Neuronal stem cell (in vitro differentiated cells): ENCODE results near the gene KAZN.

Source experiments
- DNase-seq: peaks from one replicate; pipeline ENCODE4 v3.0.0-alpha.2; 2013; ENCODE audit warnings: low spot score
- H2AFZ ChIP-seq: one replicate; pipeline ENCODE4 v1.6.1; 2013; ENCODE audit warnings: mild to moderate bottlenecking, low read length, inconsistent platforms
- H2AK5ac ChIP-seq: 2 replicates; pipeline ENCODE4 v1.6.1; 2013; ENCODE audit warnings: low read depth, mild to moderate bottlenecking, inconsistent platforms, low read length, moderate library complexity, mixed read lengths
- H2BK120ac ChIP-seq: 2 replicates; pipeline ENCODE4 v1.6.1; 2013; ENCODE audit warnings: low read depth, mild to moderate bottlenecking, inconsistent platforms, low read length, moderate library complexity, mixed read lengths
- H2BK12ac ChIP-seq: one replicate; pipeline ENCODE4 v1.6.1; 2013; ENCODE audit warnings: low read length, inconsistent platforms
- H2BK15ac ChIP-seq: 2 replicates; pipeline ENCODE4 v1.6.1; 2013; ENCODE audit warnings: mild to moderate bottlenecking, low read length, inconsistent platforms, mixed read lengths
- H2BK5ac ChIP-seq: one replicate; pipeline ENCODE4 v1.6.1; 2013; ENCODE audit warnings: inconsistent platforms, mild to moderate bottlenecking, low read length, moderate library complexity
- H3K14ac ChIP-seq: one replicate; pipeline ENCODE4 v1.6.1; 2013; ENCODE audit warnings: low read length, inconsistent platforms
- H3K18ac ChIP-seq: 2 replicates; pipeline ENCODE4 v1.6.1; 2013; ENCODE audit warnings: low read length, inconsistent platforms
- H3K23ac ChIP-seq: 2 replicates; pipeline ENCODE4 v1.6.1; 2013; ENCODE audit warnings: low read depth, mild to moderate bottlenecking, mixed read lengths, low read length, inconsistent platforms; ENCODE audit not compliant: poor library complexity
- H3K27ac ChIP-seq: replicated peaks from 3 replicates; pipeline ENCODE4 v1.5.1; 2013; ENCODE audit warnings: low read length, inconsistent platforms
- H3K27me3 ChIP-seq, 3 experiments: 2 replicates each; pipeline ENCODE4 v1.6.1; 2013; ENCODE audit warnings: low read length in 3 of 3, mild to moderate bottlenecking in 2 of 3, inconsistent platforms in 1 of 3, low read depth in 1 of 3, mixed read lengths in 1 of 3, moderate library complexity in 1 of 3; ENCODE audit not compliant: control insufficient read depth in 3 of 3, insufficient read depth in 3 of 3
- H3K36me3 ChIP-seq, 2 donors: replicated peaks in 1 of 2; 2 replicates each; pipeline ENCODE4 v1.6.1; 2013; ENCODE audit warnings: low read length in 2 of 2; ENCODE audit not compliant: control insufficient read depth in 2 of 2, insufficient read depth in 2 of 2
- H3K4ac ChIP-seq: 2 replicates; pipeline ENCODE4 v1.6.1; 2013; ENCODE audit warnings: inconsistent platforms, mild to moderate bottlenecking, low read length, moderate library complexity
- H3K4me1 ChIP-seq, 2 donors: 1 replicate in 1 of 2; 2 replicates in 1 of 2; pipeline ENCODE4 v1.6.1; 2013; ENCODE audit warnings: low read length in 2 of 2, low read depth in 1 of 2; ENCODE audit not compliant: control insufficient read depth in 2 of 2, insufficient read depth in 1 of 2
- H3K4me2 ChIP-seq: one replicate; pipeline ENCODE4 v1.6.1; 2013; ENCODE audit warnings: mild to moderate bottlenecking, low read length, inconsistent platforms; ENCODE audit not compliant: insufficient read depth, poor library complexity, severe bottlenecking
- H3K4me3 ChIP-seq, 2 donors: 2 replicates each; pipeline ENCODE4 v1.5.1; 2013; ENCODE audit warnings: low read length in 2 of 2, mild to moderate bottlenecking in 2 of 2, inconsistent platforms in 1 of 2, moderate library complexity in 1 of 2
- H3K79me1 ChIP-seq: one replicate; pipeline ENCODE4 v1.6.1; 2013; ENCODE audit warnings: low read depth, mild to moderate bottlenecking, inconsistent platforms, low read length, moderate library complexity
- H3K9ac ChIP-seq: one replicate; pipeline ENCODE4 v1.6.1; 2013; ENCODE audit warnings: mild to moderate bottlenecking, low read depth, low read length, inconsistent platforms; ENCODE audit not compliant: poor library complexity
- H3K9me3 ChIP-seq, 2 donors: replicated peaks in 1 of 2; 2 replicates each; pipeline versions ENCODE3 to v1.6.1; 2013; ENCODE audit warnings: low read length in 2 of 2, mild to moderate bottlenecking in 2 of 2, inconsistent platforms in 1 of 2, low read depth in 1 of 2, mixed read lengths in 1 of 2, moderate library complexity in 1 of 2; ENCODE audit not compliant: control insufficient read depth in 2 of 2, insufficient read depth in 1 of 2
- H4K8ac ChIP-seq: one replicate; pipeline ENCODE4 v1.6.1; 2013; ENCODE audit warnings: low read depth, mild to moderate bottlenecking, inconsistent platforms, low read length, moderate library complexity
- H4K91ac ChIP-seq: one replicate; pipeline ENCODE4 v1.6.1; 2013; ENCODE audit warnings: low read length, low read depth, mild to moderate bottlenecking, inconsistent platforms; ENCODE audit not compliant: poor library complexity
- WGBS, 2 donors: extraction: QIAGEN DNeasy Blood & Tissue Kit; methylation state at CpG; one replicate each; pipeline ENCODE4 v1.1.7; 2013; ENCODE audit warnings: missing lambda C conversion rate in 2 of 2, mixed read lengths in 1 of 2; ENCODE audit not compliant: insufficient read length in 2 of 2, insufficient replicate concordance in 1 of 2; ENCODE audit errors: extremely low coverage in 2 of 2; 5-methylcytosine and 5-hydroxymethylcytosine counted together

KAZN gene

DNA sequence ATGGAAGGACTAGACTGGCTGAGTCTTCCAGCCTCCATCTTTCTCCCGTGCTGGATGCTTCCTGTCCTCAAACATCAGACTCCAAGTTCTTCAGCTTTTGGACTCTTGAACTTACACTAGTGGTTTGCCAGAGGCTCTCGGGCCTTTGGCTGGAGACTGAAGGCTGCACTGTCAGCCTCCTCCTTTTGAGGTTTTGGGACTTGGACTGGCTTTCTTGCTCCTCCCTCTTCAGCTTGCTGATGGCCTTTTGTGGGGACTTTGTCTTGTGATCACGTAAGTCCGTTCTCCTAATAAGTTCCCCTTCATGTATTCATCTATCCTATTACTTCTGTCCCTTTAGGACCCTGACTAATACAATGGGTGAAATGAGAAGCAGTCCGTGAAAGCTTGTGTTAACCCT, 196.4 kb downstream of the KAZN start:
- Histone ChIP-seq H3K4me1 (peaks cover 0 to 5% of the 10 kb centered on the region in 2 donors), H3K4ac (no peak overlapping the region), H2AFZ (no peak overlapping the region), H3K27me3 (no peaks in the 10 kb centered on the region), H3K18ac (no peak overlapping the region), H2BK5ac (no peak overlapping the region), H3K4me2 (no peak overlapping the region), H2AK5ac (no peak overlapping the region), H3K27ac (no peak overlapping the region), H3K9me3 (no peaks in the 10 kb centered on the region), H3K36me3 (peaks cover 0 to 55% of the 10 kb centered on the region in 2 donors), H3K4me3 (no peak overlapping the region), H3K9ac (no peak overlapping the region), H2BK15ac (no peak overlapping the region), H4K8ac (no peak overlapping the region), H2BK120ac (no peak overlapping the region), H3K79me1 (no peaks in the 10 kb centered on the region), H3K14ac (no peak overlapping the region), H4K91ac (no peak overlapping the region), H3K23ac (no peak overlapping the region), H2BK12ac (no peak overlapping the region)
- WGBS, 2 donors = no CpG with 5 or more reads among the region's 5 CpGs
- no peak for DNase-seq

DNA sequence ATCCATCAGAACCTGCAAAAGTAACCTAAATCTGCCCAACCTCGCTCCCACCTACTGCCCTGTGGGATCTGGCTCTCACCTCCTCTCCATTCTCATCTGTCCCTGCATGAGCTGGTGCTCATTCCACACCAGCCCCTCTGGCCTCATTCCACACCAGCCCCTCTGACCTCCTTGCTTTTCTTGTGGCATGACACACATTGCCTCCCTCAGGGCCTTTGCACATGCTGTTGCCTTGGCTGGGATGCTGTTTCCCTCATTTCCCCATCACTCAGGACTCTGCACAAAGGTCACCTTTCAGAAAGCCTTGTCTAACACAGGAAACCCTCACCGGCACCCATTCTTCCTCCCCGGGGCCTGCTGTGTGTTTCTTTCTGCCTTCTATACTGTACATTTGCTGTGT, 197.1 kb downstream of the KAZN start:
- Histone ChIP-seq H3K27ac (no peak overlapping the region), H2BK15ac (no peak overlapping the region), H2BK12ac (no peak overlapping the region), H2BK120ac (no peak overlapping the region), H3K9me3 (no peaks in the 10 kb centered on the region), H3K27me3 (no peaks in the 10 kb centered on the region), H4K91ac (no peak overlapping the region), H3K4me2 (no peak overlapping the region), H3K23ac (no peak overlapping the region), H4K8ac (no peak overlapping the region), H3K4me3 (no peak overlapping the region), H3K4me1 (peaks cover 0 to 5% of the 10 kb centered on the region in 2 donors), H3K79me1 (no peaks in the 10 kb centered on the region), H3K9ac (peak overlapping the region; percentile 2), H2BK5ac (no peak overlapping the region), H3K36me3 (peaks cover 0 to 59% of the 10 kb centered on the region in 2 donors), H3K4ac (no peak overlapping the region), H2AK5ac (peak overlapping the region; percentile 49), H3K14ac (no peak overlapping the region), H3K18ac (peak overlapping the region; percentile 68), H2AFZ (no peak overlapping the region)
- no peak for DNase-seq
- WGBS, 2 donors = no CpG with 5 or more reads among the region's 3 CpGs

DNA sequence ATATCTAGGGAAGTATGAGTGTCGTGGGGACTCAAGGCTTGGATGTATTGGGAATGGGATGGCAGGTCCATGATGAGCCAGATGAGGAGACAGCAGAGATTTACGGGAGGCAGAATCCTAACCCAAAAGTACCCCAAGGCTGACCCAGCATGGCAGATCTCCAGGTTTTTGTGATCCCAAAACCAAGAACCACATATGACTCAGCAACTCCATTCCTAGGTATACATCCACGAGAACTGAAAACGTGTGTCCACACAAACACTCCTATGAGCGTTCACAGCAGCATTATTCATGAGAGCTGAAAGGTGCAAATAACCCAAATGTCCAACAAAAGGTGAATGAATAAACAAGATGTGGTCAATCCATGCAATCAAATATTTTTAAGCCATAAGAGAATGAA, 201.5 kb downstream of the KAZN start:
- no peak overlapping the region for H3K18ac ChIP-seq
- no peak overlapping the region for H3K14ac ChIP-seq
- no peak overlapping the region for H2AK5ac ChIP-seq
- no peak overlapping the region for H3K4me2 ChIP-seq
- no peak overlapping the region for H2BK12ac ChIP-seq
- no peak overlapping the region for H4K91ac ChIP-seq
- peaks cover 0 to 59% of the 10 kb centered on the region in 2 donors for H3K36me3 ChIP-seq
- no peak overlapping the region for H3K9ac ChIP-seq
- H4K8ac ChIP-seq = no peak overlapping the region
- no peak overlapping the region for H3K23ac ChIP-seq
- no peaks in the 10 kb centered on the region for H3K79me1 ChIP-seq
- H3K4me3 ChIP-seq = no peak overlapping the region
- no peak overlapping the region for H3K4ac ChIP-seq
- DNase-seq = no peak
- H2BK5ac ChIP-seq = no peak overlapping the region
- H3K27ac ChIP-seq = no peak overlapping the region
- H3K9me3 ChIP-seq = peaks cover 0 to 5% of the 10 kb centered on the region in 2 donors
- no CpG with 5 or more reads among the region's 5 CpGs for WGBS, 2 donors
- H3K4me1 ChIP-seq = no peaks in the 10 kb centered on the region
- H2AFZ ChIP-seq = no peak overlapping the region
- H3K27me3 ChIP-seq = no peaks in the 10 kb centered on the region
- no peak overlapping the region for H2BK15ac ChIP-seq
- no peak overlapping the region for H2BK120ac ChIP-seq

DNA sequence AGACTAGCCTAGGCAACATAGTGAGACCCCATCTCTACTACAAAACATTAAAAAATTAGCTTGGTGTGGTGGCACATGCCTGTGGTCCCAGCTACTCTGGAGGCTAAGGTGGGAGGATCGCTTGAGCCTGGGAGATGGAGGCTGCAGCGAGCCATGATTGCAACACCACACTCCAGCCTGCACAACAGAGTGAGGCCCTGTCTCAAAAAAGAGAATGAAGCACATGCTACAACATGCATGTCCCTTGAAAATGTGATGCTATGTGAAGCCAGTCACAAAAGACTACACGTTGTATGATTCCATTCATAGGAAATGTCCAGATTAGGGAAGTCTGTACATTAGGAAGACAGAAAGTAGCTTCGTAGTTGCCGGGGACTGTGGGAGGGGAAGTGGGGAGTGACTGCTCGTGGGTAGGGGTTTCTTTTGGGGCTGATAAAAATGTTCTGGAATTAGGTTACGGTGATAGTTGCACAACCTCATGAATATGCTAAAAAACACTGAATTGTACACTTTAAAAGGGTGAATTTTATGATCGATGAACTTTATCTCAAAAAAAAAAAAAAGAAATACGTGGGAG, 202.1 kb downstream of the KAZN start:
- peaks cover 0 to 60% of the 10 kb centered on the region in 2 donors for H3K36me3 ChIP-seq
- no peak for DNase-seq
- H3K4ac ChIP-seq = no peak overlapping the region
- H4K91ac ChIP-seq = no peak overlapping the region
- no peak overlapping the region for H3K14ac ChIP-seq
- no peak overlapping the region for H3K9ac ChIP-seq
- no peaks in the 10 kb centered on the region for H3K4me1 ChIP-seq
- no peak overlapping the region for H3K23ac ChIP-seq
- H2AFZ ChIP-seq = no peak overlapping the region
- H3K79me1 ChIP-seq = no peaks in the 10 kb centered on the region
- no peak overlapping the region for H2BK15ac ChIP-seq
- no peak overlapping the region for H2BK5ac ChIP-seq
- no peak overlapping the region for H2BK120ac ChIP-seq
- WGBS, 2 donors = no CpG with 5 or more reads among the region's 9 CpGs
- no peak overlapping the region for H3K18ac ChIP-seq
- H3K4me3 ChIP-seq = no peak overlapping the region
- H3K27ac ChIP-seq = no peak overlapping the region
- peaks cover 0 to 8% of the 10 kb centered on the region in 2 donors for H3K9me3 ChIP-seq
- no peak overlapping the region for H2AK5ac ChIP-seq
- no peaks in the 10 kb centered on the region for H3K27me3 ChIP-seq
- no peak overlapping the region for H2BK12ac ChIP-seq
- H3K4me2 ChIP-seq = no peak overlapping the region
- H4K8ac ChIP-seq = no peak overlapping the region
